Activated CD8-positive, alpha-beta memory T cell treated with anti-CD3 and anti-CD28 coated beads for 4 hours (primary cell): ENCODE measurements around the gene USP17L12.
"Not testable (repeated sequence)": the region's sequence is repeated elsewhere in the genome, so short reads cannot be mapped to it uniquely, and the experiment has no call there.

Experiments
- DNase-seq, 2 donors: peaks; one replicate each; pipeline ENCODE4 v3.0.0-alpha.2; 2020; ENCODE audit warnings: low read depth in 2 of 2

The USP17L12 gene

GRCh38 chr4:9219852-9220251 lies at the start of gene USP17L12:
USP17L12 (plus strand) TSS chr4:9220152; CDS start chr4:9220152, 0 bp downstream.
- DNase-seq: not testable (repeated sequence)

- DNase-seq: not testable (repeated sequence)
Measured at GRCh38 chr4:9210357-9210756, 9.6 kb upstream of the USP17L12 start, which contains the start of gene USP17L10. USP17L10 (plus strand) TSS chr4:9210657; CDS start chr4:9210657, 0 bp downstream.

GRCh38 chr4:9214701-9215100 lies 5.3 kb upstream of the USP17L12 start:
- DNase-seq: not testable (repeated sequence)

GRCh38 chr4:9215105-9215504 lies 4.8 kb upstream of the USP17L12 start, which contains the start of gene USP17L11:
USP17L11 (plus strand) TSS chr4:9215405; CDS start chr4:9215405, 0 bp downstream.
- not testable (repeated sequence) for DNase-seq

- DNase-seq: not testable (repeated sequence)
Measured at GRCh38 chr4:9224596-9224995, 4.6 kb downstream of the USP17L12 start, which contains the start of gene USP17L13. USP17L13 (plus strand) TSS chr4:9224896; CDS start chr4:9224896, 0 bp downstream.

- not testable (repeated sequence) for DNase-seq
Measured at GRCh38 chr4:9230249-9230648, 10.3 kb downstream of the USP17L12 start.

- not testable (repeated sequence) for DNase-seq
Measured at GRCh38 chr4:9234085-9234484, 14.1 kb downstream of the USP17L12 start, which contains the start of gene USP17L15. USP17L15 (plus strand) TSS chr4:9234385; CDS start chr4:9234385, 0 bp downstream.

GRCh38 chr4:9238461-9238860 lies 18.5 kb downstream of the USP17L12 start:
- DNase-seq: not testable (repeated sequence)

- DNase-seq: not testable (repeated sequence)
Measured at GRCh38 chr4:9243579-9243978, 23.6 kb downstream of the USP17L12 start, which contains the start of gene USP17L17. USP17L17 (plus strand) TSS chr4:9243879; CDS start chr4:9243879, 0 bp downstream.

- DNase-seq: not testable (repeated sequence)
Measured at GRCh38 chr4:9247953-9248680, 28.2 kb downstream of the USP17L12 start, which contains the start of gene USP17L18. USP17L18 (plus strand) TSS chr4:9248630; CDS start chr4:9248630, 0 bp downstream.

- DNase-seq: not testable (repeated sequence)
Measured at GRCh38 chr4:9253078-9253477, 33.1 kb downstream of the USP17L12 start, which contains the start of gene USP17L19. USP17L19 (plus strand) TSS chr4:9253378; CDS start chr4:9253378, 0 bp downstream.

GRCh38 chr4:9257824-9258223 lies 37.9 kb downstream of the USP17L12 start, which contains the start of gene USP17L20:
USP17L20 (plus strand) TSS chr4:9258124; CDS start chr4:9258124, 0 bp downstream.
- not testable (repeated sequence) for DNase-seq

GRCh38 chr4:9262572-9262971 lies 42.6 kb downstream of the USP17L12 start, which contains the start of gene USP17L21:
USP17L21 (plus strand) TSS chr4:9262872; CDS start chr4:9262872, 0 bp downstream.
- DNase-seq: not testable (repeated sequence)

GRCh38 chr4:9267319-9267718 lies 47.4 kb downstream of the USP17L12 start, which contains the start of gene USP17L22:
USP17L22 (plus strand) TSS chr4:9267619; CDS start chr4:9267619, 0 bp downstream.
- not testable (repeated sequence) for DNase-seq
